SKM-1 treated with dmso at 0.1 percent for 144 hours (cell line): ENCODE results near the gene C20orf204.
"Not testable (repeated sequence)": the region's sequence is repeated elsewhere in the genome, so short reads cannot be mapped to it uniquely, and the experiment has no call there.

ENCODE experiments used
- DNase-seq: peaks from one replicate; lab custom pipeline; 2025; ENCODE audit not compliant: unreplicated experiment; lab: John Stamatoyannopoulos, UW

C20orf204 gene

GRCh38 chr20:64035933-64036345 lies at the start of gene C20orf204:
TSS of gene C20orf204 (plus strand) at chr20:64036182. CDS start at chr20:64036324, 142 bp downstream.
- no peak for DNase-seq

GRCh38 chr20:64000906-64001305 lies 35.1 kb upstream of the C20orf204 start:
- no peak for DNase-seq

GRCh38 chr20:64001607-64002011 lies 34.4 kb upstream of the C20orf204 start:
- no peak for DNase-seq

- DNase-seq: no peak
These were observed 31.8 kb upstream of the C20orf204 start for GRCh38 chr20:64003960-64004725.

- DNase-seq: no peak
These were observed 30.6 kb upstream of the C20orf204 start for GRCh38 chr20:64005394-64005793.

GRCh38 chr20:64006490-64006889 lies 29.5 kb upstream of the C20orf204 start:
- DNase-seq: no peak

- no peak for DNase-seq
These were observed 29.1 kb upstream of the C20orf204 start for GRCh38 chr20:64006902-64007301.

GRCh38 chr20:64009811-64010387 lies 26.1 kb upstream of the C20orf204 start:
- no peak for DNase-seq

- DNase-seq: no peak
These were observed 25.2 kb upstream of the C20orf204 start for GRCh38 chr20:64010711-64011237.

- DNase-seq: no peak
These were observed 24.6 kb upstream of the C20orf204 start for GRCh38 chr20:64011366-64011779.

GRCh38 chr20:64012385-64013154 lies 23.4 kb upstream of the C20orf204 start:
- not testable (repeated sequence) for DNase-seq

- no peak for DNase-seq
These were observed 20.3 kb upstream of the C20orf204 start for GRCh38 chr20:64015635-64016034.

- DNase-seq: no peak
These were observed 14.6 kb upstream of the C20orf204 start for GRCh38 chr20:64021124-64021975.

- no peak for DNase-seq
These were observed 13.2 kb upstream of the C20orf204 start for GRCh38 chr20:64022671-64023360.

GRCh38 chr20:64023361-64024140 lies 12.4 kb upstream of the C20orf204 start:
- DNase-seq: no peak

GRCh38 chr20:64024141-64024990 lies 11.6 kb upstream of the C20orf204 start:
- no peak for DNase-seq

GRCh38 chr20:64025101-64025825 lies 10.7 kb upstream of the C20orf204 start:
- no peak for DNase-seq
